IMR-90 (cell line): ENCODE data around the gene FBXO34. TPM values are rescaled to one million over a fixed set of nuclear protein-coding genes. Genes with fewer than 3 reads are reported as not detected.

Source experiments
- ATAC-seq: fragments of 200-7000 bp; cut with Tn5 transposase; 2 replicates; pipeline ENCODE4 v1.9.1; 2020; ENCODE audit warnings: low read depth, mild to moderate bottlenecking, moderate library complexity
- BruUV-seq: library from RNA; stranded (reverse); fragments of 400-500 nt; replicated peaks from 2 replicates; lab custom pipeline; 2021; lab: Mats Ljungman, UMichigan
- CTCF ChIA-PET: fragments of 300-600 bp; formaldehyde crosslinking; extraction: SDS; loops from one replicate; lab custom pipeline; 2021; ENCODE audit warnings: antibody characterized with exemption; lab: Yijun Ruan, JAX
- POLR2A ChIA-PET: fragments of 300-600 bp; sonication (Branson Sonifier 250); formaldehyde crosslinking; loops from one replicate; lab custom pipeline; 2022; ENCODE audit warnings: antibody characterized with exemption; ENCODE audit not compliant: unreplicated experiment; lab: Charles Lee
- DNase-seq: peaks from one replicate; pipeline ENCODE4 v3.0.0; 2013
- H2AFZ ChIP-seq: replicated peaks from 2 replicates; pipeline ENCODE3; 2013; ENCODE audit warnings: low read length, mild to moderate bottlenecking; ENCODE audit not compliant: poor library complexity
- H2AK5ac ChIP-seq: 2 replicates; pipeline ENCODE4 v1.6.1; 2013; ENCODE audit warnings: low read depth, low read length, inconsistent platforms
- H2AK9ac ChIP-seq: replicated peaks from 2 replicates; pipeline ENCODE3; 2013; ENCODE audit warnings: mild to moderate bottlenecking, low read depth, low read length, moderate library complexity; ENCODE audit not compliant: poor library complexity
- H2BK120ac ChIP-seq: 2 replicates; pipeline ENCODE4 v1.6.1; 2013; ENCODE audit warnings: low read depth, low read length, inconsistent platforms
- H2BK15ac ChIP-seq: 3 replicates; pipeline ENCODE4 v1.6.1; 2013; ENCODE audit warnings: low read depth, low read length, inconsistent platforms
- H2BK20ac ChIP-seq: 2 replicates; pipeline ENCODE4 v1.6.1; 2013; ENCODE audit warnings: low read depth, mild to moderate bottlenecking, inconsistent platforms, low read length, moderate library complexity
- H2BK5ac ChIP-seq: 2 replicates; pipeline ENCODE4 v1.6.1; 2013; ENCODE audit warnings: mild to moderate bottlenecking, low read depth, low read length, inconsistent platforms; ENCODE audit not compliant: poor library complexity, severe bottlenecking
- H3K14ac ChIP-seq: replicated peaks from 2 replicates; pipeline ENCODE4 v1.6.1; 2013; ENCODE audit warnings: low read depth, low read length, inconsistent platforms
- H3K18ac ChIP-seq: 2 replicates; pipeline ENCODE4 v1.6.1; 2013; ENCODE audit warnings: low read depth, low read length, control low read depth
- H3K23ac ChIP-seq: 2 replicates; pipeline ENCODE4 v1.6.1; 2013; ENCODE audit warnings: low read depth, low read length, inconsistent platforms
- H3K27ac ChIP-seq: 2 replicates; pipeline ENCODE4 v1.5.1; 2013; ENCODE audit warnings: mild to moderate bottlenecking, control low read depth, low read length; ENCODE audit not compliant: insufficient read depth
- H3K27me3 ChIP-seq: 2 replicates; pipeline ENCODE4 v1.6.1; 2013; ENCODE audit warnings: low read length; ENCODE audit not compliant: control insufficient read depth, insufficient read depth
- H3K36me3 ChIP-seq: 2 replicates; pipeline ENCODE4 v1.6.1; 2013; ENCODE audit warnings: low read length, mixed read lengths; ENCODE audit not compliant: control insufficient read depth, insufficient read depth
- H3K4ac ChIP-seq: 2 replicates; pipeline ENCODE4 v1.6.1; 2013; ENCODE audit warnings: low read depth, low read length, inconsistent platforms
- H3K4me1 ChIP-seq: 2 replicates; pipeline ENCODE4 v1.6.1; 2013; ENCODE audit warnings: low read length, mixed read lengths; ENCODE audit not compliant: control insufficient read depth, insufficient read depth
- H3K4me2 ChIP-seq: 2 replicates; pipeline ENCODE4 v1.6.1; 2013; ENCODE audit warnings: low read depth, mild to moderate bottlenecking, control low read depth, low read length, moderate library complexity
- H3K4me3 ChIP-seq: 2 replicates; pipeline ENCODE4 v1.5.1; 2013; ENCODE audit warnings: low read depth, mild to moderate bottlenecking, control low read depth, low read length, moderate library complexity; ENCODE audit not compliant: insufficient read depth
- H3K56ac ChIP-seq: 2 replicates; pipeline ENCODE4 v1.6.1; 2013; ENCODE audit warnings: low read length, inconsistent platforms; ENCODE audit not compliant: insufficient read depth; ENCODE audit errors: extremely low read depth
- H3K79me1 ChIP-seq, 2 experiments: 2 replicates each; pipeline ENCODE4 v1.6.1; 2013; ENCODE audit warnings: low read length in 2 of 2, inconsistent platforms in 1 of 2, low read depth in 1 of 2
- H3K9ac ChIP-seq: 2 replicates; pipeline ENCODE4 v1.6.1; 2013; ENCODE audit warnings: low read depth, low read length, control low read depth
- H3K9me1 ChIP-seq: 2 replicates; pipeline ENCODE4 v1.6.1; 2013; ENCODE audit warnings: low read length, inconsistent platforms; ENCODE audit not compliant: insufficient read depth
- H3K9me3 ChIP-seq: 2 replicates; pipeline ENCODE4 v1.6.1; 2013; ENCODE audit warnings: low read length; ENCODE audit not compliant: control insufficient read depth, insufficient read depth
- H4K20me1 ChIP-seq: 2 replicates; pipeline ENCODE4 v1.6.1; 2013; ENCODE audit warnings: low read length, inconsistent platforms; ENCODE audit not compliant: insufficient read depth
- H4K5ac ChIP-seq: 2 replicates; pipeline ENCODE4 v1.6.1; 2013; ENCODE audit warnings: mild to moderate bottlenecking, low read depth, low read length, control low read depth
- H4K8ac ChIP-seq, 2 experiments: 2 replicates each; pipeline ENCODE4 v1.6.1; 2013; ENCODE audit warnings: low read depth in 2 of 2, low read length in 2 of 2, control low read depth in 1 of 2, inconsistent platforms in 1 of 2
- H4K91ac ChIP-seq: 2 replicates; pipeline ENCODE4 v1.6.1; 2013; ENCODE audit warnings: low read depth, low read length, inconsistent platforms; ENCODE audit not compliant: insufficient read depth
- MAFK ChIP-seq: IDR thresholded peaks from 2 replicates; pipeline ENCODE4 v1.6.1; 2012; ENCODE audit warnings: low read depth, low read length, improper control_type of control experiment
- NFE2L2 ChIP-seq: fragments of 150-350 bp; IDR thresholded peaks from 2 replicates; pipeline ENCODE4 v1.6.1; 2016; ENCODE audit warnings: low read depth, mild to moderate bottlenecking, low read length
- RFX5 ChIP-seq: IDR thresholded peaks from 2 replicates; pipeline ENCODE4 v1.8.0; 2012; ENCODE audit warnings: low read depth, mild to moderate bottlenecking, low read length, moderate library complexity
- WGBS, 2 experiments: methylation state at CpG; one replicate each; pipeline versions ENCODE4 v1.1.5 to v1.1.7; 2013; ENCODE audit warnings: missing lambda C conversion rate in 2 of 2; ENCODE audit not compliant: insufficient read length in 1 of 2; ENCODE audit errors: extremely low coverage in 2 of 2; 5-methylcytosine and 5-hydroxymethylcytosine counted together
- dilution Hi-C: fragments of 300-500 bp; cut with HindIII; formaldehyde crosslinking; loops from one replicate; pipeline ENCODE4 v1.14.3; 2018; ENCODE audit warnings: low sequenced_read_pairs; ENCODE audit not compliant: unreplicated experiment
- in situ Hi-C: fragments of 300-500 bp; cut with MboI; formaldehyde crosslinking; loops from 3 replicates; pipeline ENCODE4 v1.14.3; 2019; ENCODE audit warnings: low sequenced_read_pairs, inconsistent platforms, mixed read lengths
- intact Hi-C: fragments of 100-400 bp; cut with micrococcal nuclease; formaldehyde crosslinking; loops from 2 replicates; pipeline ENCODE4 v1.10.0; 2022
- polyA plus RNA-seq, 3 experiments: library from polyadenylated mRNA; depleted of rRNA; stranded (reverse); fragments of >200 nt; gene quantifications; 2 replicates each; pipeline ENCODE4 v1.2.3, GENCODE V29; 2012; ENCODE audit warnings: low replicate concordance in 1 of 3
- total RNA-seq: library from RNA; depleted of rRNA; stranded (reverse); fragments of >200 nt; gene quantifications from 2 replicates; pipeline ENCODE4 v1.2.3, GENCODE V29; 2012
- TF ChIP-seq, protein P1 (sequence below): conservative IDR thresholded peaks from 2 replicates; pipeline ENCODE4 v1.5.1; 2012; ENCODE audit warnings: mild to moderate bottlenecking, low read depth, low read length, improper control_type of control experiment

Gene FBXO34
- total and polyA plus RNA-seq, 2 of the 4 experiments (the other 2 are of a cell fraction), result 15.4 to 35.1 TPM

- intact Hi-C loops (no loop called here), in situ Hi-C loops (no loop called here), dilution Hi-C loops (no loop called here)
- H2AK5ac ChIP-seq, result no peak overlapping the region
- H4K5ac ChIP-seq, result no peak overlapping the region
- H3K23ac ChIP-seq, result no peak overlapping the region
- H3K18ac ChIP-seq, result no peak overlapping the region
- peaks cover 25% of the 10 kb centered on the region; the same call in 1 of the 2 replicates for H4K20me1 ChIP-seq
- H3K36me3 ChIP-seq, result no peaks in the 10 kb centered on the region
- peaks cover 3% of the 10 kb centered on the region; the same call in 1 of the 2 replicates for H3K9me1 ChIP-seq
- H3K4me3 ChIP-seq, result no peak overlapping the region
- H3K56ac ChIP-seq, result no peak overlapping the region
- H3K27me3 ChIP-seq, result no peaks in the 10 kb centered on the region
- ChIA-PET POLR2A (no interaction called here), CTCF (no interaction called here)
- no peak overlapping the region for H3K14ac ChIP-seq
- TF ChIP-seq MAFK, result no peak
- no peak for TF ChIP-seq RFX5
- TF ChIP-seq, protein P1, sequence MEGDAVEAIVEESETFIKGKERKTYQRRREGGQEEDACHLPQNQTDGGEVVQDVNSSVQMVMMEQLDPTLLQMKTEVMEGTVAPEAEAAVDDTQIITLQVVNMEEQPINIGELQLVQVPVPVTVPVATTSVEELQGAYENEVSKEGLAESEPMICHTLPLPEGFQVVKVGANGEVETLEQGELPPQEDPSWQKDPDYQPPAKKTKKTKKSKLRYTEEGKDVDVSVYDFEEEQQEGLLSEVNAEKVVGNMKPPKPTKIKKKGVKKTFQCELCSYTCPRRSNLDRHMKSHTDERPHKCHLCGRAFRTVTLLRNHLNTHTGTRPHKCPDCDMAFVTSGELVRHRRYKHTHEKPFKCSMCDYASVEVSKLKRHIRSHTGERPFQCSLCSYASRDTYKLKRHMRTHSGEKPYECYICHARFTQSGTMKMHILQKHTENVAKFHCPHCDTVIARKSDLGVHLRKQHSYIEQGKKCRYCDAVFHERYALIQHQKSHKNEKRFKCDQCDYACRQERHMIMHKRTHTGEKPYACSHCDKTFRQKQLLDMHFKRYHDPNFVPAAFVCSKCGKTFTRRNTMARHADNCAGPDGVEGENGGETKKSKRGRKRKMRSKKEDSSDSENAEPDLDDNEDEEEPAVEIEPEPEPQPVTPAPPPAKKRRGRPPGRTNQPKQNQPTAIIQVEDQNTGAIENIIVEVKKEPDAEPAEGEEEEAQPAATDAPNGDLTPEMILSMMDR, result no peak
- TF ChIP-seq NFE2L2, result no peak
- H2BK20ac ChIP-seq, result no peak overlapping the region
- peaks cover 30 to 55% of the 10 kb centered on the region in 2 experiments for H3K79me1 ChIP-seq
- no TSS peak for BruUV-seq
- H2AFZ ChIP-seq, result no peak overlapping the region
- no peak for ATAC-seq
- no peak overlapping the region for H2AK9ac ChIP-seq
- H2BK120ac ChIP-seq, result no peak overlapping the region
- H3K4me1 ChIP-seq, result no peaks in the 10 kb centered on the region
- no peak overlapping the region for H2BK5ac ChIP-seq
- H4K8ac ChIP-seq, result no peak overlapping the region
- no peak overlapping the region for H3K9ac ChIP-seq
- no CpG with 5 or more reads among the region's 5 CpGs for WGBS, 2 experiments
- no peak overlapping the region for H3K27ac ChIP-seq
- DNase-seq, result no peak
- no peak overlapping the region for H4K91ac ChIP-seq
- H3K4me2 ChIP-seq, result no peak overlapping the region
- no peak overlapping the region for H3K4ac ChIP-seq
- H3K9me3 ChIP-seq, result no peaks in the 10 kb centered on the region; the same call in 1 of the 2 replicates
- H2BK15ac ChIP-seq, result no peak overlapping the region
Measured at GRCh38 chr14:55306938-55307589, 35.8 kb downstream of the FBXO34 start.
